Activated CD4-positive, alpha-beta T cell treated with anti-CD3 and anti-CD28 coated beads for 48 hours (primary cell): Measurements from ENCODE around the gene CIC.
A peak's percentile ranks its signal among the peaks of the same experiment; 100 is the strongest.
"Not testable (repeated sequence)": the region's sequence is repeated elsewhere in the genome, so short reads cannot be mapped to it uniquely, and the experiment has no call there.

Source experiments
- DNase-seq: peaks from one replicate; pipeline ENCODE4 v3.0.0-alpha.2; 2020

Gene CIC

DNA sequence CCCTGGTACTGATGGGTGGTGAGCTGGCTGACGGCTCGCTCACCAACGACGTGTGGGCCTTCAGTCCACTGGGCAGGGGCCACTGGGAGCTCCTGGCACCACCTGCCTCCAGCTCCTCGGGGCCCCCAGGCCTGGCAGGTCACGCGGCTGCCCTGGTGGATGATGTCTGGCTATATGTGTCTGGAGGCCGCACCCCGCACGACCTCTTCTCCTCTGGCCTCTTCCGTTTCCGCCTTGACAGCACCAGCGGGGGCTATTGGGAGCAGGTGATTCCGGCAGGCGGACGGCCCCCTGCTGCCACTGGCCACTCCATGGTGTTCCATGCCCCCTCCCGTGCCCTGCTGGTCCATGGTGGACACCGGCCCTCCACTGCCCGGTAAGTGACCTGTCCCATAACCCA is 66.9 kb downstream of the CIC start:
- no peak for DNase-seq

DNA sequence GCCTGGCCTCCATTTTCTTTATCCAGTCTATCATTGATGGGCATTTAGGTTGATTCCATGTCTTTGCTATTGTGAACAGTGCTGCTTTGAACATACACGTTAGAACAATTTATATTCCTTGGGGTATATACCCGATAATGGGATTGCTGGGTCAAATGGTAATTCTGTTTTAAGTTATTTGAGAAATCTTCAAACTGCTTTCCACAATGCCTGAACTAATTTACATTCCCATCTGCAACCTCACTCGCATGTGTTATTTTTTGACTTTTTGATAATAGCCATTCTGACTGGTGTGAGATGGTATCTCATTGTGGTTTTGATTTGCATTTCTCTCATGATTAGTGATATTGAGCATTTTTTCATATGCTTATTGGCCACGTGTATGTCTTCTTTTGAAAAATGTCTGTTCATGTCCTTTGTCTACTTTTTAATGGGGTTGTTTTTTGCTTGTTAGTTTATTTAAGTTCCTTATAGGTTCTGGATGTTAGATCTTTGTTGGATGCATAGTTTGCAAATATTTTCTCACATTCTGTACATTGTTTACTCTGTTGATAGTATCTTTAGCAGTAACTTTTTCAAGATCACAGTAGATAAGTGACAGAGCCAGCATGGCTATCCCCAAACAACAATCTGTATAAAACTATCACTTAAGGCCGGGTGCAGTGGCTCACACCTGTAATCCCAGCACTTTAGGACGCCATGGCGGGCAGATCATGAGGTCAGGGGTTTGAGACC is 70.2 kb downstream of the CIC start:
- not testable (repeated sequence) for DNase-seq

DNA sequence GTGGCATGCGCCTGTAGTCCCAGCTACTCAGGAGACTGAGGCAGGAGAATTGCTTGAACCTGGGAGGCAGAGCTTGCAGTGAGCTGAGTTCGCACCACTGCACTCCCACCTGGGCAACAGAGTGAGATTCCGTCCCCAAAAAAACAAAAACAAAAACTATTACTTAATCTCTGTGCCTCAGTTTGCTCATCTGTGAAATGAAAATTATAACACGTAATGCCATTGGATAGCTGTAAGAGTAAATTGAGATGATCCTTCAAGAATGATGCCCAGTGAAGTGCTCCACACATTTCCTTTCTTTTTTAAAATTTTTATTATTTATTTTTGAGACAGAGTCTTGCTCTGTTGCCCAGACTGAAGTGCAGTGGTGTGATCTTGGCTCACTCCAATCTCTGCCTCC is 70.9 kb downstream of the CIC start:
- DNase-seq = not testable (repeated sequence)

DNA sequence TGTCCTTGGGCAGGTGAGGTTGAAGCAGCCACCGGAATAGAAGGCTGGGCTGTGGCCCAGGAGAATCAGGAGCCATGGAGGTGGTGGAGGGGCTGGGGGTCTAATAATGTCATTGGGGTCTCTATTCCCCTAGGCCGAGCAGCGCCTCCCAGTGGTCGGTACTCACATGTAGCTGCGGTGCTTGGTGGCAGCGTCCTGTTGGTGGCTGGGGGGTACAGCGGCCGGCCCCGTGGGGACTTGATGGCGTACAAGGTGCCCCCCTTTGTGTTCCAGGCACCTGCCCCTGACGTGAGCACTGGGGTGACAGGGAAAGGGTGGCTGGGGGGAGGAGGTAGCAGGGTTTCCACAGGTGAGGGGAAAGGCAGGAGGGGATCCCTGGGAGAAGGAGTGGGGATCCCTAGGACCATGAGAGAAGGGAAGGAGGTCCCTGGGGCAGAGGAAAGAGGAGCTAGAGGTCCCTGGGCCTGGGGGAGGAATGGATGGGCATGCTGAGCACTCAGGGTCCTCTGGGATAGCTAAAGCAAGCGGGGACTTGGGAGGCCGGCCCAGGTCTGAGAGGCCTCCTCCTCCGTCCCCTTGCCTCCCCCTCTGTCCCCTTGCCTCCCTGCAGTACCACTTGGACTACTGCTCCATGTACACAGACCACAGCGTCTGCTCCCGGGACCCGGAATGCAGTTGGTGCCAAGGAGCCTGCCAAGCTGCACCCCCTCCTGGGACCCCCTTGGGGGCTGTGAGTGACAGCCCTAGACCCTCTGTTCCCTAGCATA is 74.5 kb downstream of the CIC start:
- peak; percentile 15 for DNase-seq

DNA sequence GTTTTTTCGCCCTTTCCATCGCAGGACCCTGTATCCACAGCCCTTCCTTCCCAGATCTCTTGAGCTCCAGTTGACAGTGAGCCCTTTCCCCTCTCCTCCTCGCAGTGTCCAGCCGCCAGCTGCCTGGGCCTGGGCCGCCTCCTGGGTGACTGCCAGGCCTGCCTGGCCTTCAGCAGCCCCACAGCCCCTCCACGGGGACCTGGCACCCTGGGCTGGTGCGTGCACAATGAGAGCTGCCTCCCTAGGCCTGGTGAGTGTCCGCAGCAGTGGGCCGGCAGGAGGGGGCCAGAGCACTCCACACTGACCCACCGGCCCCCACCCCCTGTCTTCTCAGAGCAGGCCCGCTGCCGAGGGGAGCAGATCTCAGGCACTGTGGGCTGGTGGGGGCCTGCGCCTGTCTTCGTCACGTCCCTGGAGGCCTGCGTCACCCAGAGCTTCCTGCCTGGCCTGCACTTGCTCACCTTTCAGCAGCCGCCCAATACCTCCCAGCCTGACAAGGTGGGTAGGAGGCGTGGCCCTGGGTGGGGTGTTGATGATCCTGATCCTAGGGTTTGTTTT is 75.4 kb downstream of the CIC start:
- no peak for DNase-seq
